Gastroesophageal sphincter (tissue), 3 donors: Measurements from ENCODE around the gene BAIAP3.

ENCODE experiments used
- EP300 ChIP-seq: sonication (generic); formaldehyde crosslinking; IDR thresholded peaks from one replicate; pipeline ENCODE4 v1.6.1; 2017; ENCODE audit warnings: antibody characterized with exemption, mild to moderate bottlenecking
- POLR2A ChIP-seq, 2 donors: fragments of 450-650 bp; IDR thresholded peaks; one replicate each; pipeline ENCODE4 v1.6.1; 2017; ENCODE audit warnings: antibody characterized with exemption in 2 of 2, mild to moderate bottlenecking in 2 of 2, moderate library complexity in 1 of 2
- POLR2AphosphoS5 ChIP-seq: sonication (generic); formaldehyde crosslinking; IDR thresholded peaks from one replicate; pipeline ENCODE4 v1.6.1; 2017; ENCODE audit warnings: antibody characterized with exemption
- TF ChIP-seq, protein P1 (sequence below), 4 experiments: fragments of 200-600 bp in 2 of 4; fragments of 450-650 bp in 2 of 4; sonication (generic) in 1 of 4; IDR thresholded peaks; one replicate each; pipeline ENCODE4 v1.5.1; 2017 to 2019; ENCODE audit warnings: antibody characterized with exemption in 4 of 4, mild to moderate bottlenecking in 2 of 4, moderate library complexity in 2 of 4

DNA sequence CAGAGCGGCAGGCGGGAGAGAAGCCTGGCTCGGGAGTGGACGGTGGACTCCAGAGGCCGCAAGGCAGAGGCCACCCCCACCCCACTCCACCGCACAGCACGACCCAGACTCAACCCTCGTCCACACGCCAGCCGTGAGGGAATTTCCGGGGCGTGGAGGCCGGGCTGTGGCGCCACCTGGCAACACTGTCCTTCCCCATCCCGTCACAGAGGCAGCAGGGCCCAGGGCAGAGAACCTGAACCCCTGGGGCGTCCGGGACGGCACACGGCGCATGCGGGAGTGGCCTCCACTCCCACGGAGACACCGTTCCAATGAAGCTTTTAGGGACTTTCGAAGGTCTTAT is 41.8 kb downstream of the BAIAP3 start:
- no peak for TF ChIP-seq POLR2A (IDR thresholded peaks at IDR 0.05)
- TF ChIP-seq, protein P1, sequence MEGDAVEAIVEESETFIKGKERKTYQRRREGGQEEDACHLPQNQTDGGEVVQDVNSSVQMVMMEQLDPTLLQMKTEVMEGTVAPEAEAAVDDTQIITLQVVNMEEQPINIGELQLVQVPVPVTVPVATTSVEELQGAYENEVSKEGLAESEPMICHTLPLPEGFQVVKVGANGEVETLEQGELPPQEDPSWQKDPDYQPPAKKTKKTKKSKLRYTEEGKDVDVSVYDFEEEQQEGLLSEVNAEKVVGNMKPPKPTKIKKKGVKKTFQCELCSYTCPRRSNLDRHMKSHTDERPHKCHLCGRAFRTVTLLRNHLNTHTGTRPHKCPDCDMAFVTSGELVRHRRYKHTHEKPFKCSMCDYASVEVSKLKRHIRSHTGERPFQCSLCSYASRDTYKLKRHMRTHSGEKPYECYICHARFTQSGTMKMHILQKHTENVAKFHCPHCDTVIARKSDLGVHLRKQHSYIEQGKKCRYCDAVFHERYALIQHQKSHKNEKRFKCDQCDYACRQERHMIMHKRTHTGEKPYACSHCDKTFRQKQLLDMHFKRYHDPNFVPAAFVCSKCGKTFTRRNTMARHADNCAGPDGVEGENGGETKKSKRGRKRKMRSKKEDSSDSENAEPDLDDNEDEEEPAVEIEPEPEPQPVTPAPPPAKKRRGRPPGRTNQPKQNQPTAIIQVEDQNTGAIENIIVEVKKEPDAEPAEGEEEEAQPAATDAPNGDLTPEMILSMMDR (IDR thresholded peaks at IDR 0.05): no peak
- no peak for TF ChIP-seq EP300
- no peak for TF ChIP-seq POLR2AphosphoS5
